Neural progenitor cell (in vitro differentiated cells): Measurements from ENCODE around the gene EVC2.

Experiments
- CTCF ChIP-seq: fragments of 200-600 bp; sonication (generic); IDR thresholded peaks from 2 replicates; pipeline ENCODE4 v1.5.1; 2017; ENCODE audit warnings: antibody characterized with exemption, mild to moderate bottlenecking
- EZH2phosphoT487 ChIP-seq: fragments of 200-600 bp; sonication (generic); IDR thresholded peaks from 2 replicates; pipeline ENCODE4 v1.6.1; 2017; ENCODE audit warnings: antibody characterized with exemption

- no peak for TF ChIP-seq CTCF
- no peak for TF ChIP-seq EZH2phosphoT487
Observed at GRCh38 chr4:5662555-5662954, 45.8 kb downstream of the EVC2 start.
